SH-SY5Y (cell line): ENCODE results near the gene SNRPD3.

Experiments used
- GATA2 ChIP-seq: IDR thresholded peaks from 2 replicates; pipeline ENCODE4 v1.6.1; 2011; ENCODE audit warnings: mild to moderate bottlenecking, low read depth, low read length
- GATA3 ChIP-seq: IDR thresholded peaks from 2 replicates; pipeline ENCODE4 v1.6.1; 2011; ENCODE audit warnings: low read depth, mild to moderate bottlenecking, low read length, moderate library complexity

GRCh38 chr22:24559471-24559870 is 3.7 kb downstream of the SNRPD3 start:
- TF ChIP-seq GATA2 (no peak), GATA3 (no peak)
